Measurements from ENCODE around the gene VAC14. TPM values are rescaled to one million over a fixed set of nuclear protein-coding genes. Genes with fewer than 3 reads are reported as not detected.

VAC14 gene
- total RNA-seq, 1 donor from 2014 or later = 21.0 TPM

DNA sequence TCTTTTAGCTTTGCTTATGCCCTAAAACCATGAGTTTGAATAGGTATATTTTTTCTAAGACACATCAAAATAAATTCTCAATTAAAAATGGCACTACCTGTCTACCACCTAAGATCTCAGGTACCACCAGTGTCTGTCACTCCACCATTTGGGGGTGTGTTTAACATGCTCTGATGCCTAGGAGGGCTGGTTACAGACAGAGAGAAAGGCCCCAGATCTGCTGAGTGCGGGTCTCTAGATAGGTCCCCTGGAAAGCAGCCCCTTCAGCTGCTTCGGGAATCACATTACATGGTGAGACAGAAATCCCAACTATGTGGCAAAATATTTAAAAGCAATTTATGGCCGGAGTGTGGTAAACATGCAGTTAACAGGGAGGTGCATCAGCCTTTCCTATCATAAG lies 653 bp upstream of the VAC14 start:
- Histone ChIP-seq H3K4me1 (peaks cover 24% of the 10 kb centered on the region), H3K9me3 (replicated peaks) (peaks cover 10% of the 10 kb centered on the region), H3K27me3 (ENCODE audit: low read depth) (peaks cover 11% of the 10 kb centered on the region), H3K4me3 (peak overlapping the region; percentile 96), H3K36me3 (peaks cover 3% of the 10 kb centered on the region), H3K27ac (replicated peaks) (no peak overlapping the region)
- DNase-seq = no peak
- intact Hi-C loops (cut with micrococcal nuclease) = no loop called here
- TF ChIP-seq, protein P1, sequence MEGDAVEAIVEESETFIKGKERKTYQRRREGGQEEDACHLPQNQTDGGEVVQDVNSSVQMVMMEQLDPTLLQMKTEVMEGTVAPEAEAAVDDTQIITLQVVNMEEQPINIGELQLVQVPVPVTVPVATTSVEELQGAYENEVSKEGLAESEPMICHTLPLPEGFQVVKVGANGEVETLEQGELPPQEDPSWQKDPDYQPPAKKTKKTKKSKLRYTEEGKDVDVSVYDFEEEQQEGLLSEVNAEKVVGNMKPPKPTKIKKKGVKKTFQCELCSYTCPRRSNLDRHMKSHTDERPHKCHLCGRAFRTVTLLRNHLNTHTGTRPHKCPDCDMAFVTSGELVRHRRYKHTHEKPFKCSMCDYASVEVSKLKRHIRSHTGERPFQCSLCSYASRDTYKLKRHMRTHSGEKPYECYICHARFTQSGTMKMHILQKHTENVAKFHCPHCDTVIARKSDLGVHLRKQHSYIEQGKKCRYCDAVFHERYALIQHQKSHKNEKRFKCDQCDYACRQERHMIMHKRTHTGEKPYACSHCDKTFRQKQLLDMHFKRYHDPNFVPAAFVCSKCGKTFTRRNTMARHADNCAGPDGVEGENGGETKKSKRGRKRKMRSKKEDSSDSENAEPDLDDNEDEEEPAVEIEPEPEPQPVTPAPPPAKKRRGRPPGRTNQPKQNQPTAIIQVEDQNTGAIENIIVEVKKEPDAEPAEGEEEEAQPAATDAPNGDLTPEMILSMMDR (IDR thresholded peaks at IDR 0.05; ENCODE audit: borderline replicate concordance) = no peak

DNA sequence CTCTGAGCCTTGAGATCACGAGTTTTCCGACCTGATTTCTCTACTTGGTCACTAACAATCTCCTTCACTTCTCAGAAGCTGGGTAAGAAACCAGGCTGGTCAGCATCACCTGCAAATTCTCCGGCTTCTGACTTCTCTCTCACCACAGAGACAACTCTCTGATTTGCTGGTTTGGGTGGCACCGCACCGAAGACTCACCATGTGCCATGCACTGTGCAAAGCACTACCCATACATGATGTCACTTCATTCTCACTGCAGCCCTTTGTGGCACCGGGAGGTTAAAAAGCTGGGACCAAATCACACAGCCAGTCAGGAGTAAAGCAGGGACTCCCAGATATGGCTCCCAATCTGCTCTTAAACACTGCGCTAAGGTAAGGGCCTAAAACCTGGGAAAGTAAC lies 647 bp downstream of the VAC14 start:
- TF ChIP-seq, protein P1 (IDR thresholded peaks at IDR 0.05; ENCODE audit: borderline replicate concordance) = no peak
- H3K36me3 ChIP-seq = peaks cover 3% of the 10 kb centered on the region
- no peaks in the 10 kb centered on the region for H3K27me3 ChIP-seq (ENCODE audit: low read depth)
- intact Hi-C loops (cut with micrococcal nuclease) = no loop called here
- H3K4me3 ChIP-seq = peak overlapping the region; percentile 96
- peaks cover 10% of the 10 kb centered on the region for H3K9me3 ChIP-seq (replicated peaks)
- H3K4me1 ChIP-seq = peaks cover 24% of the 10 kb centered on the region
- no peak overlapping the region for H3K27ac ChIP-seq (replicated peaks)
- no peak for DNase-seq

DNA sequence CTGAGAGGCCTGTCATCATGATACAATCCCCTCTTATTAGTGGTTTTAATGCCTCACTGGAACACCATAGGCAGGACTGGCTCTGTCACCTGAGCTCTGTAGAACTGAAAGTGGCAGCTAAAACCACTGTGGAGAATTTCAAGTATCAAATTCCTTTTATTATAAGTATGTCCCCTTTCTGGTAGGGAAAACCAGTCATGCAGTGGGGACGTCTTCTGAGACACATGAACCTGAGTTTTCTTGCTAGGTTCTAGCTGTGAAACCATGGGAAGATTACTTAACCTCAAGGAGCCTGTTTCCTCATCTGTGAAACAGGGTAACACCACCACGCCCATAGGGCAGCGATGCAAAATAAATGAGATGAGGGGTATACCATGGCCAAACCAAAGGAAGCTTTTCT lies 4.7 kb downstream of the VAC14 start:
- H3K4me1 ChIP-seq = peaks cover 24% of the 10 kb centered on the region
- TF ChIP-seq, protein P1 (IDR thresholded peaks at IDR 0.05; ENCODE audit: borderline replicate concordance) = no peak
- no peaks in the 10 kb centered on the region for H3K27me3 ChIP-seq (ENCODE audit: low read depth)
- no peaks in the 10 kb centered on the region for H3K9me3 ChIP-seq (replicated peaks)
- intact Hi-C loops (cut with micrococcal nuclease) = no loop called here
- H3K4me3 ChIP-seq = no peak overlapping the region
- H3K36me3 ChIP-seq = peaks cover 3% of the 10 kb centered on the region
- no peak overlapping the region for H3K27ac ChIP-seq (replicated peaks)
- no peak for DNase-seq

DNA sequence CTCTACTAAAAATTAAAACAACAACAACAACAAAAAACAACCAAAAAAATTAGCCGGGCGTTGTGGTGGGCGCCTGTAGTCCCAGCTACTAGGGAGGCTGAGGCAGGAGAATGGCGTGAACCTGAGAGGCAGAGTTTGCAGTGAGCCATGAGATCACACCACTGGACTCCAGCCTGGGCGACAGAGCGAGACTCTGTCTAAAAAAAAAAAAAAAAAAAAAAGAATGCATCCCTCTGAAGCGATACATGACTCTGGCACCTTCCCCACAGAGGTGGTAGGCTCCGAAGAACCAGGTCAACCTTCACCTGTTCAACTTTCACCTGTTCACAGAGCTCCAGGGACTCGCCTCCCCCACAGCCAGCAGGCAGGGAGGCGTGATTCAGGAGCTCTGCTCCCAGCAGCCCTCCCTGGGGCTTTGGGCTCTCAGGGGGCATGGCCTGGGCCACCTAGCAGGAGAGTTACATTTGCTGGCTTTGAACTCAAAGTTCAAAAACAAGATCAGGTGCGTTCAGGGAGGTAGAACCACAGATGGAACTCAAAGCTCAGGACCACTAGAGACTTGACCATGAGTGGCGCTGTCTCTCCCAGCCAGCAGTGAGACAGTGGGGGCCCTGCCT lies 5.6 kb downstream of the VAC14 start:
- no peak for DNase-seq

DNA sequence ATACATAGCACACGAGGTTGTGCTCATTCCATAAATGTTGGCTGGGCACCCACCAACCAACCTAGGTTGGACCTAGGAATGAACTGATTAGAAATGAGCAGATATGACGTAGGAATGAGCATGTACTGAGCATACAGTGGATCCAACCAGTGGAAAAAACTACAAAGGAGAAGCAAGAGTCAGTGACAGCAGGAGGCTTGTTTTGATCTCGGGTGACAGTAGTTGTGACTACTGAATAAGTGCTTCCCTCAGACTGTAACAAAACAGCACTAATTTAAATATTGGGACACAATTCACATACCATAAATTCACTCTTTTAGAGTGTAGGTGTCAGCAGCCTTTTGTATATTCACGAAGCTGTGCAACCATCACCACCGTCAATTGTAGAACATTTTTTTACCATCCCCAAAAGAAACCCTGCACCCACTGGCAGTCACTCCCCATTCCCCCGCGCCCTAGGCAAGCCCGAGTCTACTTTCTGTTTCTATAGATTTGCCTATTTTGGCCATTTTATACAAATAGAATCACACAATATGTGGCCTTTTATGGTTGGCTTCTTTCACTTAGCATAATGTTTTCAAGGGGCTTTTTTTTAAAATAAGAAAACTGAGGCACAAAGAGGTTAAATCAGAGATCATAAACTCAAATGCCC lies 7.0 kb downstream of the VAC14 start:
- TF ChIP-seq, protein P1 (IDR thresholded peaks at IDR 0.05; ENCODE audit: borderline replicate concordance) = no peak
- peaks cover 3% of the 10 kb centered on the region for H3K36me3 ChIP-seq

More for the DNA sequence above, 5.6 kb downstream of the VAC14 start:
- peaks cover 15% of the 10 kb centered on the region for H3K4me1 ChIP-seq
- no peak overlapping the region for H3K4me3 ChIP-seq
- no peaks in the 10 kb centered on the region for H3K9me3 ChIP-seq (replicated peaks)
- peaks cover 3% of the 10 kb centered on the region for H3K36me3 ChIP-seq
- H3K27me3 ChIP-seq (ENCODE audit: low read depth) = no peaks in the 10 kb centered on the region
- H3K27ac ChIP-seq (replicated peaks) = no peak overlapping the region
- TF ChIP-seq, protein P1 (IDR thresholded peaks at IDR 0.05; ENCODE audit: borderline replicate concordance) = no peak
- intact Hi-C loops (cut with micrococcal nuclease) = no loop called here

More for the DNA sequence above, 7.0 kb downstream of the VAC14 start:
- no peaks in the 10 kb centered on the region for H3K27me3 ChIP-seq (ENCODE audit: low read depth)
- no peaks in the 10 kb centered on the region for H3K9me3 ChIP-seq (replicated peaks)
- no peak overlapping the region for H3K27ac ChIP-seq (replicated peaks)
- peaks cover under 1% of the 10 kb centered on the region for H3K4me1 ChIP-seq
- no peak for DNase-seq
- intact Hi-C loops (cut with micrococcal nuclease) = no loop called here
- H3K4me3 ChIP-seq = no peak overlapping the region
